ENCODE results near the gene WWOX.

DNA sequence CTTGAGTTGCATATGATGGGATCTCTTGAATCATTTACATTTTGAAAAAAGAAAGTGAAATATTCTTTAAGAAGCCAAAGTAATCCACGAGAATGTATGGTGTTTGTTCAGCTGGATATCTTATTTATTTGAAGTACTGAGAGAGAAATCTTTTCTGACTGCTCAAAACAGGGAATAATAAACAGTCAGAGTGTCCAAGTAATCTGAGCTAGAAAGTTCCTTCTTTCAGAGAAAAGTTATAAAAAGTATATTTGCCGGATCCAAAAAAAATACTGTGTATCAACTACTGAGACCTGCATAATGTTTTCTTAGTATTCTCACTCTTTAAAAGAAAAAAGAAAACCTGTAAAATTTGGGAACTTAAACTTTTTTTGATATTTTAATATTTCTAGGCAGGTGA, 350.8 kb downstream of the WWOX start:
- TF ChIP-seq, protein P1, sequence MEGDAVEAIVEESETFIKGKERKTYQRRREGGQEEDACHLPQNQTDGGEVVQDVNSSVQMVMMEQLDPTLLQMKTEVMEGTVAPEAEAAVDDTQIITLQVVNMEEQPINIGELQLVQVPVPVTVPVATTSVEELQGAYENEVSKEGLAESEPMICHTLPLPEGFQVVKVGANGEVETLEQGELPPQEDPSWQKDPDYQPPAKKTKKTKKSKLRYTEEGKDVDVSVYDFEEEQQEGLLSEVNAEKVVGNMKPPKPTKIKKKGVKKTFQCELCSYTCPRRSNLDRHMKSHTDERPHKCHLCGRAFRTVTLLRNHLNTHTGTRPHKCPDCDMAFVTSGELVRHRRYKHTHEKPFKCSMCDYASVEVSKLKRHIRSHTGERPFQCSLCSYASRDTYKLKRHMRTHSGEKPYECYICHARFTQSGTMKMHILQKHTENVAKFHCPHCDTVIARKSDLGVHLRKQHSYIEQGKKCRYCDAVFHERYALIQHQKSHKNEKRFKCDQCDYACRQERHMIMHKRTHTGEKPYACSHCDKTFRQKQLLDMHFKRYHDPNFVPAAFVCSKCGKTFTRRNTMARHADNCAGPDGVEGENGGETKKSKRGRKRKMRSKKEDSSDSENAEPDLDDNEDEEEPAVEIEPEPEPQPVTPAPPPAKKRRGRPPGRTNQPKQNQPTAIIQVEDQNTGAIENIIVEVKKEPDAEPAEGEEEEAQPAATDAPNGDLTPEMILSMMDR (IDR thresholded peaks at IDR 0.05) = no peak
- TF ChIP-seq EP300 (IDR thresholded peaks at IDR 0.05) (no peak), POLR2A (IDR thresholded peaks at IDR 0.05) (no peak)
